Measurements from ENCODE around the gene VAMP3. TPM values are rescaled to one million over a fixed set of nuclear protein-coding genes. Genes with fewer than 3 reads are reported as not detected.
A peak's percentile ranks its signal among the peaks of the same experiment; 100 is the strongest.

The VAMP3 gene
- polyA plus RNA-seq, 4 donors = 51.8 to 117 (median 79.8) TPM

DNA sequence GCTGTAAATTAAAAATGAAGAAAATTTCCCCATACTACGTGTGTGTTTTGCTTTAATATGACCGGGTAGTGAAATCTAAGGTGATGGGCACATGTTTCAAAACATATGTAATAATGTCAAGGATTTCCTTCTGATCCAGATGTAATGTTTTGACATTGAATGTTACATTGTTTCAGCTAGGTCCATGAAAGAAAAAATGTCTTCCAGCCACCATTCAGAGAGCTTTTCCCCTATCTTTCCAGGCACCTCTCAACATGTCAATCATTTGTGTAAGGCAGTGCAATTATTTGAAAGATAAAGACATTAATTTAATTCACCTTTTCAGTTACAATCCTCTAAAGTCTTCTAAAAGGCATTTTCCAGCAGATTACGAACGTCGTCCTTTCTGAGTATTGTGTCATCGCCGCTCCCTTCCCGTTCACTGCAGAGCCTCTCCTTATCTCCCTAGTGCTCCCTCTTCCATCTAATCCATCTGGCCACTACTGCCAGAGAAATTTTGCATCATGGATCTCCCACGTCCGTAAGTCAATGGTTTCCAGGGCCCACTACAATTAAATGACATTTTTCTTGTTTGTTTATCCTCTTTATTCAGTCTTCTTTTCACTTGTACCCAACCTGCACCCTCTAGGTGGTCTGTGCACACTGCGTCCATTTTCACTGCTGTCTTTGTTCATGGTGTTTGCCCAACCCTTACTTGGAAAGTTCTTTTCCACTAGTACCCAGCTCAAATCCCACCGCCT is 1.3 kb upstream of the VAMP3 start:
- no peaks in the 10 kb centered on the region for H3K9me3 ChIP-seq (ENCODE audit: control insufficient read depth in 2 of 2, insufficient read depth in 1 of 2, low read depth in 1 of 2, low read length in 1 of 2)
- FAIRE-seq (no peak), DNase-seq (no peak)
- H3K36me3 ChIP-seq (ENCODE audit: control insufficient read depth in 3 of 3, insufficient read depth in 2 of 3, low read depth in 1 of 3, low read length in 3 of 3) = no peaks in the 10 kb centered on the region
- 91 to 92% (median 92%) methylated on average over 12 of the region's 12 CpGs for WGBS, 3 donors
- H3K4me3 ChIP-seq (ENCODE audit: low read depth in 1 of 3, low read length in 3 of 3) = no peak overlapping the region
- no peak overlapping the region for H3K27ac ChIP-seq (ENCODE audit: low read depth in 1 of 3, low read length in 2 of 3)
- no peaks in the 10 kb centered on the region for H3K27me3 ChIP-seq (ENCODE audit: control insufficient read depth in 3 of 3, insufficient read depth in 3 of 3, low read length in 3 of 3)
- peaks cover 0 to 2% (median 0%) of the 10 kb centered on the region in 3 donors for H3K4me1 ChIP-seq (ENCODE audit: control insufficient read depth in 3 of 3, insufficient read depth in 2 of 3, low read depth in 1 of 3, low read length in 2 of 3)

DNA sequence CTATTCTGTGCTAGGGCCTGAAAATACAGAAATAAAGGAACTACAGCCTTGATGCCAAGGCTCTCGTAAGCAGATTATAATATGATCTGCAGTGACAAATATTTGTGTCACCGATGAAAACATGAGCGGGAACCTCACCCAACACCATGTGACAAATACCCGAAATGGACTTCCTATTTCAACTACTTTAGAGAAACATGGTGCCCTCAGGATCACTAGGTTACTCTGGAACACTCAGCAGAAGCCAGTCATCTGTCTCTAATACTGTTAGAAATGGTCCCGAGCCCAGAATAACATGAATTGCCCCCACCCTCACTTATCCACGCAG is 463 bp upstream of the VAMP3 start:
- no peak for FAIRE-seq
- H3K4me3 ChIP-seq (ENCODE audit: low read depth in 1 of 3, low read length in 3 of 3) = peak overlapping the region; percentile 74 to 98 (median 89)

DNA sequence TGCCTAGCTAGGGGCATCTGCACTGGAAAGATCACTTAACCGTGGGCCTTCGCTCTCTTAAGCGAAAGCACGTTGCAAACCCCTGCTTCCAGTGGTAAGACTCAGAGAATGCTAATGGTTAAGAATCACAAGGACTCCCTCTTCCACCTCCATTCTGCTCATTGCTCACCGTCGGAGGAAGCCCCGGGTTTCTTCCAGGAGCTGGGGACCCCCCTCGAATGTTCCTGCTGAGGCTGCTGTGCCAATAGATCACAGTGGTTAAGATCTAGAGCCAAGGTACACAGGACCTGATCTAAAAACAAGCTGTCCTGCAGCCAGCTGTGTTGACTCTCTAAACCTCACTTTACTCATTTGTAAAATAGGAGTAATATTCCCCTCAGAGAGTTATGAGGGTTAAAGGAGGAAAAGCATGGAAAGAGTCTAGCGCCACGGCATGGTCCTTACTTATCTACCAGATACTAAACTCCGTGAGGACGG is 765 bp downstream of the VAMP3 start:
- Histone ChIP-seq H3K27me3 (ENCODE audit: control insufficient read depth in 3 of 3, insufficient read depth in 3 of 3, low read length in 3 of 3) (no peaks in the 10 kb centered on the region), H3K27ac (ENCODE audit: low read depth in 1 of 3, low read length in 2 of 3) (peak overlapping the region; percentile 89 to 99 (median 97)), H3K4me3 (ENCODE audit: low read depth in 1 of 3, low read length in 3 of 3) (peak overlapping the region; percentile 74 to 98 (median 89)), H3K36me3 (ENCODE audit: control insufficient read depth in 3 of 3, insufficient read depth in 2 of 3, low read depth in 1 of 3, low read length in 3 of 3) (peaks cover 0 to 3% (median 0%) of the 10 kb centered on the region in 3 donors), H3K9me3 (ENCODE audit: control insufficient read depth in 2 of 2, insufficient read depth in 1 of 2, low read depth in 1 of 2, low read length in 1 of 2) (no peaks in the 10 kb centered on the region), H3K4me1 (ENCODE audit: control insufficient read depth in 3 of 3, insufficient read depth in 2 of 3, low read depth in 1 of 3, low read length in 2 of 3) (peaks cover 0 to 2% (median 0%) of the 10 kb centered on the region in 3 donors)
- FAIRE-seq = no peak
- DNase-seq = peak in 1 of 2 donors; percentile 40
- WGBS, 3 donors = 8 to 15% (median 9%) methylated on average over 12 of the region's 12 CpGs

More for the DNA sequence above, 463 bp upstream of the VAMP3 start:
- Histone ChIP-seq H3K9me3 (ENCODE audit: control insufficient read depth in 2 of 2, insufficient read depth in 1 of 2, low read depth in 1 of 2, low read length in 1 of 2) (no peaks in the 10 kb centered on the region), H3K4me1 (ENCODE audit: control insufficient read depth in 3 of 3, insufficient read depth in 2 of 3, low read depth in 1 of 3, low read length in 2 of 3) (peaks cover 0 to 2% (median 0%) of the 10 kb centered on the region in 3 donors), H3K36me3 (ENCODE audit: control insufficient read depth in 3 of 3, insufficient read depth in 2 of 3, low read depth in 1 of 3, low read length in 3 of 3) (no peaks in the 10 kb centered on the region), H3K27me3 (ENCODE audit: control insufficient read depth in 3 of 3, insufficient read depth in 3 of 3, low read length in 3 of 3) (no peaks in the 10 kb centered on the region), H3K27ac (ENCODE audit: low read depth in 1 of 3, low read length in 2 of 3) (peak overlapping the region; percentile 38 to 97 (median 67))
- WGBS, 3 donors = 5 to 8% (median 5%) methylated on average over 6 of the region's 6 CpGs
- DNase-seq = peak in 1 of 2 donors; percentile 34

DNA sequence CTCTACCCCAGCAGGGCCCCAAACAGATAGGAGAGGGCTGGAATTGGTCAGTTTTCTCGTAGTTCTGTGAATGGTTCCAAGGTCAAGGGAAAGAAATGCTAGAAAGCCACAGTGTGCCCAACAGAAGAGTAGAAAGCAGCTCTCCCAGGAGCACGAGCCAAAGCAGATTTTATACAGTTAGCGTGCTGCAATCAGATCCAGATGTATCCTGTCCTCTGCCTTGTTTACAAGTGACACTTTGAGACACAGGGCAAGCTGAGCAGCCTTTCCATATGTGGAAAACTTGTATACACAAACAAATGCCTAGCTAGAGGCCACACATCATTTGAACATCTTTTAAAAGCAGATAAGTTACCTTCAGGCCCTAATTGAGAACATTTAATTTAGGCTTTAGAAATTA is 6.5 kb downstream of the VAMP3 start:
- WGBS, 3 donors = 72 to 87% (median 84%) methylated on average over 3 of the region's 3 CpGs
- FAIRE-seq (no peak), DNase-seq (no peak)
- H3K4me3 ChIP-seq (ENCODE audit: low read depth in 1 of 3, low read length in 3 of 3) = no peak overlapping the region
- H3K36me3 ChIP-seq (ENCODE audit: control insufficient read depth in 3 of 3, insufficient read depth in 2 of 3, low read depth in 1 of 3, low read length in 3 of 3) = peaks cover 0 to 29% (median 7%) of the 10 kb centered on the region in 3 donors
- H3K27me3 ChIP-seq (ENCODE audit: control insufficient read depth in 3 of 3, insufficient read depth in 3 of 3, low read length in 3 of 3) = no peaks in the 10 kb centered on the region
- no peaks in the 10 kb centered on the region for H3K9me3 ChIP-seq (ENCODE audit: control insufficient read depth in 2 of 2, insufficient read depth in 1 of 2, low read depth in 1 of 2, low read length in 1 of 2)
- peak overlapping the region in 1 of 3 donors; percentile 11 for H3K27ac ChIP-seq (ENCODE audit: low read depth in 1 of 3, low read length in 2 of 3)
- H3K4me1 ChIP-seq (ENCODE audit: control insufficient read depth in 3 of 3, insufficient read depth in 2 of 3, low read depth in 1 of 3, low read length in 2 of 3) = peaks cover 0 to 5% (median 2%) of the 10 kb centered on the region in 3 donors

DNA sequence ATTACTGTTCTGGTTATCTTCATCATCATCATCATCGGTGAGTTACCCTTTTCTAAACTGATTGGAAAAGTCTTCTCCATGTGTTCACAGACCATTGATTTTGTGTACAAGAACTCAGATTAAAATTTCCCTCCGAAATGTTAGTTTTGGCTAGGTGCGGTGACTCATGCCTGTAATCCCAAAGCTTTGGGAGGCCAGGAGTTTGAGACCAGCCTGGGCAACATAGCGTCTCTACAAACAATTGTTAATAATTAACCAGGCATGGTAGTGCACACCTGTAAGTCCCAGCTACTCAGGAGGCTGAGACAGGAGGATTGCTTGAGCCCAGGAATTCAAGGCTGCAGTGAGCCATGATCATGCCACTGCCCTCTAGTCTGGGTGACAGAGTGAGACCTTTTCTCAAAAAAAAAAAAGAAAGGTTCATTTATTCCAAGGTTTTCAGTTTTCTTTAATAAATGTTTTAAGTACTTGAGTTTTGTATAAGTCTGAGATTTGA is 7.1 kb downstream of the VAMP3 start:
- Histone ChIP-seq H3K27me3 (ENCODE audit: control insufficient read depth in 3 of 3, insufficient read depth in 3 of 3, low read length in 3 of 3) (no peaks in the 10 kb centered on the region), H3K27ac (ENCODE audit: low read depth in 1 of 3, low read length in 2 of 3) (no peak overlapping the region), H3K4me1 (ENCODE audit: control insufficient read depth in 3 of 3, insufficient read depth in 2 of 3, low read depth in 1 of 3, low read length in 2 of 3) (peaks cover 3 to 9% (median 7%) of the 10 kb centered on the region in 3 donors), H3K36me3 (ENCODE audit: control insufficient read depth in 3 of 3, insufficient read depth in 2 of 3, low read depth in 1 of 3, low read length in 3 of 3) (peaks cover 0 to 29% (median 7%) of the 10 kb centered on the region in 3 donors), H3K4me3 (ENCODE audit: low read depth in 1 of 3, low read length in 3 of 3) (no peak overlapping the region), H3K9me3 (ENCODE audit: control insufficient read depth in 2 of 2, insufficient read depth in 1 of 2, low read depth in 1 of 2, low read length in 1 of 2) (no peaks in the 10 kb centered on the region)
- no peak for FAIRE-seq
- 75 to 83% (median 80%) methylated on average over 4 of the region's 4 CpGs for WGBS, 3 donors
- no peak for DNase-seq

DNA sequence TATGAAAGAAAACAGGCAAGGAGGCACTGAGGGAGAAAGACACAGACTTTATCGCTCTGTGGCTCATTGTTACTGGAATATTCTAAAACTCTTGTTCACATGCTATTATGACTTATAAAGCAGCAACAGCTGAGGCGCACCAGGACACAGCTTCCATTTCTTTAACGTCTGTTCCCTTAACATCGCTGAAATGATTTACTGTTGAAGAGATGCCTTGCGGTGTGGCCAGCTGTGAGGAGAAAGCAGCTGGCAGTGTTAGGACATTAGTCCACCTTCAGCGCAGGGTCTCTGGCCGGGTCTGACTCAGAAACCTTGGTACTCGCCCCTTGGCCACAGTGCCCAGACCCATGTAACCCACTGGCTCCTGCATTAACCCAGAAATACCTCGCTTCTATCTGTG is 9.9 kb downstream of the VAMP3 start:
- no peak overlapping the region for H3K27ac ChIP-seq (ENCODE audit: low read depth in 1 of 3, low read length in 2 of 3)
- H3K4me1 ChIP-seq (ENCODE audit: control insufficient read depth in 3 of 3, insufficient read depth in 2 of 3, low read depth in 1 of 3, low read length in 2 of 3) = peaks cover 3 to 12% (median 9%) of the 10 kb centered on the region in 3 donors
- no peak for DNase-seq
- FAIRE-seq = no peak
- no peak overlapping the region for H3K4me3 ChIP-seq (ENCODE audit: low read depth in 1 of 3, low read length in 3 of 3)
- H3K9me3 ChIP-seq (ENCODE audit: control insufficient read depth in 2 of 2, insufficient read depth in 1 of 2, low read depth in 1 of 2, low read length in 1 of 2) = peaks cover 0 to 9% of the 10 kb centered on the region in 2 donors
- peaks cover 0 to 29% (median 7%) of the 10 kb centered on the region in 3 donors for H3K36me3 ChIP-seq (ENCODE audit: control insufficient read depth in 3 of 3, insufficient read depth in 2 of 3, low read depth in 1 of 3, low read length in 3 of 3)
- 87 to 93% (median 92%) methylated on average over 9 of the region's 9 CpGs for WGBS, 3 donors
- peaks cover 0 to 6% (median 0%) of the 10 kb centered on the region in 3 donors for H3K27me3 ChIP-seq (ENCODE audit: control insufficient read depth in 3 of 3, insufficient read depth in 3 of 3, low read length in 3 of 3)

DNA sequence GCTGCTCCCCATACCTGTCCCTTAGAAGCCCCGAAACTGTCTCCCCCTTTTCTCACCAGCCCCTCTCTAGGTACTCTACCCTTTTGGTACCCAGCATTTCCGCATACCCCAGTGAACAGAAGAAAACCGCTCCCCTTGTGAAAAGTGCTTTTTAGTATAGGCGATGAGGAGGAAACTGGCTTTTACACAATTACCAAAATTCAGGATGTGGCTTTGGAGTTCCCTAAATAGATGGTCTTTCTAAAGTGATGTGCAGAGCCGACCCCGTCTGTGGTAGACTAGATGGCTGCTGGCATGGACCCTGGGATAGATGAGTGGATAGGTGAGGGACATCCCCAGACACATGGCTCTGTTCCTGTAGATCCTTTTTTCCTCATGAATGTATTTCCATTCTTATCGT is 10.4 kb downstream of the VAMP3 start:
- Histone ChIP-seq H3K4me1 (ENCODE audit: control insufficient read depth in 3 of 3, insufficient read depth in 2 of 3, low read depth in 1 of 3, low read length in 2 of 3) (peaks cover 3 to 12% (median 9%) of the 10 kb centered on the region in 3 donors), H3K9me3 (ENCODE audit: control insufficient read depth in 2 of 2, insufficient read depth in 1 of 2, low read depth in 1 of 2, low read length in 1 of 2) (peaks cover 0 to 9% of the 10 kb centered on the region in 2 donors), H3K4me3 (ENCODE audit: low read depth in 1 of 3, low read length in 3 of 3) (no peak overlapping the region), H3K27me3 (ENCODE audit: control insufficient read depth in 3 of 3, insufficient read depth in 3 of 3, low read length in 3 of 3) (peaks cover 0 to 6% (median 0%) of the 10 kb centered on the region in 3 donors), H3K27ac (ENCODE audit: low read depth in 1 of 3, low read length in 2 of 3) (peak overlapping the region; percentile 2 to 87 (median 85)), H3K36me3 (ENCODE audit: control insufficient read depth in 3 of 3, insufficient read depth in 2 of 3, low read depth in 1 of 3, low read length in 3 of 3) (peaks cover 0 to 29% (median 7%) of the 10 kb centered on the region in 3 donors)
- DNase-seq = no peak
- 50 to 59% (median 57%) methylated on average over 7 of the region's 7 CpGs for WGBS, 3 donors
- FAIRE-seq = no peak

DNA sequence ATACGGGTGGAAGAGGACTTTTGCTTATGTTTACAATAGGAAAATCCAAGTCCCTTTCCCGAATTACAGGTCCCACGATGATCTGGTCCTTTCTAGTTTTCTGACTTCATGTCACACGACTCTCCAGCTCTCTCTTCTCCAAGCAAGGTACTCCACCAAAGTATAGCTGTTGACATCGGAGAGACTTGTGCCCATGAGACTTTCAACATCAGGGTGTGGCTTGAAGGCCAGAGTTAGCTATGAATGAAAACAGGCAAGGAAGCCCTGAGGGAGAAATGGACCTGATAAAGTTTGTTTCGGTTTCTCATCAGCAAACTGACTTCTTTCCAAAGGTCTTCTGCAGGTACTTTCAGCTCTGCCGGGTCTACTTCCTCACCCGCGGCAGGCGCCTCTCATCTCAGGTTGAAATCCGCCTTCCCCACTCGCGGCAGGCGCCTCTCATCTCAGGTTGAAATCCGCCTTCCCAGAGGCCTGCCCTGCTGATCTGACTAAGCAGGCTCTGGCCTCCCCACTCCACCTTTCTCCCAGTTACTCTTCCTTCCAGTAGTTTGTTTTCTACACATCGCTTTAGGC is 10.9 kb downstream of the VAMP3 start:
- WGBS, 3 donors = 11 to 59% (median 22%) methylated on average over 16 of the region's 16 CpGs
- peak; percentile 50 to 89 for DNase-seq

More for the DNA sequence above, 10.9 kb downstream of the VAMP3 start:
- H3K4me3 ChIP-seq (ENCODE audit: low read depth in 1 of 3, low read length in 3 of 3) = peak overlapping the region in 1 of 3 donors; percentile 14
- H3K27me3 ChIP-seq (ENCODE audit: control insufficient read depth in 3 of 3, insufficient read depth in 3 of 3, low read length in 3 of 3) = peaks cover 0 to 6% (median 0%) of the 10 kb centered on the region in 3 donors
- H3K36me3 ChIP-seq (ENCODE audit: control insufficient read depth in 3 of 3, insufficient read depth in 2 of 3, low read depth in 1 of 3, low read length in 3 of 3) = peaks cover 0 to 25% (median 7%) of the 10 kb centered on the region in 3 donors
- FAIRE-seq = no peak
- H3K4me1 ChIP-seq (ENCODE audit: control insufficient read depth in 3 of 3, insufficient read depth in 2 of 3, low read depth in 1 of 3, low read length in 2 of 3) = peaks cover 3 to 12% (median 9%) of the 10 kb centered on the region in 3 donors
- H3K27ac ChIP-seq (ENCODE audit: low read depth in 1 of 3, low read length in 2 of 3) = peak overlapping the region; percentile 67 to 87 (median 85)
- peaks cover 0 to 9% of the 10 kb centered on the region in 2 donors for H3K9me3 ChIP-seq (ENCODE audit: control insufficient read depth in 2 of 2, insufficient read depth in 1 of 2, low read depth in 1 of 2, low read length in 1 of 2)
